Fibroblast of skin of back (primary cell): ENCODE measurements around the gene KCNH1.
A peak's percentile ranks its signal among the peaks of the same experiment; 100 is the strongest.

ENCODE experiments used
- DNase-seq: peaks from one replicate; pipeline ENCODE4 v3.0.0-alpha.2; 2013

Gene KCNH1

GRCh38 chr1:210918893-210919292, 215.1 kb downstream of the KCNH1 start:
- DNase-seq, result no peak

GRCh38 chr1:210917560-210918169, 216.3 kb downstream of the KCNH1 start:
- no peak for DNase-seq

- no peak for DNase-seq
Observed at GRCh38 chr1:210916548-210916947, 217.4 kb downstream of the KCNH1 start.

- no peak for DNase-seq
Observed at GRCh38 chr1:210915890-210916507, 217.9 kb downstream of the KCNH1 start.

GRCh38 chr1:210912752-210913151, 221.2 kb downstream of the KCNH1 start:
- DNase-seq, result no peak

GRCh38 chr1:210910020-210910575, 223.8 kb downstream of the KCNH1 start:
- no peak for DNase-seq

- DNase-seq, result no peak
Observed at GRCh38 chr1:210908791-210909190, 225.2 kb downstream of the KCNH1 start.

- DNase-seq, result no peak
Observed at GRCh38 chr1:210908257-210908656, 225.7 kb downstream of the KCNH1 start.

- DNase-seq, result no peak
Observed at GRCh38 chr1:210907251-210907805, 226.6 kb downstream of the KCNH1 start.

GRCh38 chr1:210905944-210906453, 227.9 kb downstream of the KCNH1 start:
- DNase-seq, result no peak

GRCh38 chr1:210905365-210905904, 228.5 kb downstream of the KCNH1 start:
- DNase-seq, result no peak

GRCh38 chr1:210901981-210902770, 231.8 kb downstream of the KCNH1 start:
- no peak for DNase-seq

GRCh38 chr1:210900820-210901219, 233.1 kb downstream of the KCNH1 start:
- DNase-seq, result no peak

GRCh38 chr1:210900079-210900478, 233.9 kb downstream of the KCNH1 start:
- no peak for DNase-seq

- DNase-seq, result no peak
Observed at GRCh38 chr1:210899676-210900075, 234.3 kb downstream of the KCNH1 start.

GRCh38 chr1:210898473-210898872, 235.5 kb downstream of the KCNH1 start:
- no peak for DNase-seq

GRCh38 chr1:210883821-210884220, 250.1 kb downstream of the KCNH1 start:
- peak; percentile 85 for DNase-seq

GRCh38 chr1:210882414-210883221, 251.3 kb downstream of the KCNH1 start:
- peak; percentile 89 for DNase-seq

GRCh38 chr1:210878564-210878963, 255.4 kb downstream of the KCNH1 start:
- no peak for DNase-seq

GRCh38 chr1:210876275-210876674, 257.7 kb downstream of the KCNH1 start:
- DNase-seq, result no peak

- peak; percentile 40 for DNase-seq
Observed at GRCh38 chr1:210866532-210866931, 267.4 kb downstream of the KCNH1 start.

GRCh38 chr1:210857705-210858104, 276.2 kb downstream of the KCNH1 start:
- no peak for DNase-seq
